OCI-LY3 (cell line): ENCODE results near the gene RAX2.

ENCODE experiments used
- H2AFZ ChIP-seq: fragments of 200-600, 300-600 bp; shearing (Covaris generic); 2 replicates; pipeline ENCODE4 v1.6.0; 2014; ENCODE audit warnings: antibody characterized with exemption, low read depth, low read length
- H3K27ac ChIP-seq: fragments of 200-600, 300-600 bp; sonication (generic); 2 replicates; pipeline ENCODE4 v1.5.1; 2014; ENCODE audit warnings: mild to moderate bottlenecking, low read length, moderate library complexity, mixed read lengths
- H3K27me3 ChIP-seq: fragments of 200-600, 300-600 bp; sonication (generic); 2 replicates; pipeline ENCODE4 v1.6.1; 2014; ENCODE audit warnings: low read depth, low read length, mixed read lengths
- H3K36me3 ChIP-seq: fragments of 200-600, 300-600 bp; sonication (generic); replicated peaks from 2 replicates; pipeline ENCODE3; 2014; ENCODE audit warnings: low read depth, low read length, mixed read lengths
- H3K4me1 ChIP-seq: fragments of 300-600, 200-600 bp; sonication (generic); 2 replicates; pipeline ENCODE4 v1.6.1; 2014; ENCODE audit warnings: low read length, mixed read lengths
- H3K4me2 ChIP-seq: fragments of 200-600, 300-600 bp; sonication (generic); 2 replicates; pipeline ENCODE4 v1.6.1; 2014; ENCODE audit warnings: low read length, mixed read lengths
- H3K4me3 ChIP-seq: fragments of 300-600, 200-600 bp; sonication (generic); 2 replicates; pipeline ENCODE4 v1.5.1; 2014; ENCODE audit warnings: antibody characterized with exemption, mild to moderate bottlenecking, low read length, moderate library complexity
- H3K79me2 ChIP-seq: fragments of 300-600, 200-600 bp; shearing (Covaris generic); 2 replicates; pipeline ENCODE4 v1.6.1; 2014; ENCODE audit warnings: mild to moderate bottlenecking, low read length, mixed read lengths
- H3K9ac ChIP-seq: fragments of 300-600, 200-600 bp; shearing (Covaris generic); 2 replicates; pipeline ENCODE4 v1.6.0; 2014; ENCODE audit warnings: mild to moderate bottlenecking, low read length, moderate library complexity
- H3K9me3 ChIP-seq: fragments of 200-600, 300-600 bp; shearing (Covaris generic); 2 replicates; pipeline ENCODE4 v1.6.1; 2014; ENCODE audit warnings: low read length, mixed read lengths; ENCODE audit not compliant: insufficient read depth
- H4K20me1 ChIP-seq: fragments of 200-600, 300-600 bp; sonication (generic); 2 replicates; pipeline ENCODE4 v1.6.1; 2016; ENCODE audit warnings: low read length, mixed read lengths; ENCODE audit not compliant: insufficient read depth
- CTCF ChIP-seq: fragments of 200-600, 300-600 bp; sonication (generic); IDR thresholded peaks from 2 replicates; pipeline ENCODE4 v1.5.1; 2014; ENCODE audit warnings: antibody characterized with exemption, low read length, low read depth
- EZH2phosphoT487 ChIP-seq: fragments of 200-600 bp; shearing (Covaris generic); IDR thresholded peaks from 2 replicates; pipeline ENCODE4 v1.6.1; 2018; ENCODE audit warnings: antibody characterized with exemption, mixed run types, low read depth

The RAX2 gene

GRCh38 chr19:3808420-3809143 is 36.6 kb upstream of the RAX2 start:
- TF ChIP-seq EZH2phosphoT487 (no peak), CTCF (no peak)
- Histone ChIP-seq H3K4me2 (no peak overlapping the region), H3K36me3 (no peaks in the 10 kb centered on the region), H3K4me1 (peaks cover 21% of the 10 kb centered on the region), H3K79me2 (no peaks in the 10 kb centered on the region), H3K9me3 (no peaks in the 10 kb centered on the region; the same call in 1 of the 2 replicates), H3K9ac (no peak overlapping the region), H3K4me3 (no peak overlapping the region), H2AFZ (no peak overlapping the region), H3K27me3 (no peaks in the 10 kb centered on the region; the same call in 1 of the 2 replicates), H3K27ac (no peak overlapping the region), H4K20me1 (no peaks in the 10 kb centered on the region)

GRCh38 chr19:3807574-3808354 is 35.7 kb upstream of the RAX2 start:
- TF ChIP-seq CTCF (no peak), EZH2phosphoT487 (no peak)
- H3K27ac ChIP-seq = no peak overlapping the region
- no peaks in the 10 kb centered on the region for H3K79me2 ChIP-seq
- no peak overlapping the region for H2AFZ ChIP-seq
- H3K27me3 ChIP-seq = no peaks in the 10 kb centered on the region
- peaks cover 21% of the 10 kb centered on the region for H3K4me1 ChIP-seq
- H3K36me3 ChIP-seq = no peaks in the 10 kb centered on the region
- no peaks in the 10 kb centered on the region; the same call in 1 of the 2 replicates for H3K9me3 ChIP-seq
- H3K4me2 ChIP-seq = no peak overlapping the region
- no peak overlapping the region for H3K4me3 ChIP-seq
- H4K20me1 ChIP-seq = no peaks in the 10 kb centered on the region
- no peak overlapping the region for H3K9ac ChIP-seq

DNA sequence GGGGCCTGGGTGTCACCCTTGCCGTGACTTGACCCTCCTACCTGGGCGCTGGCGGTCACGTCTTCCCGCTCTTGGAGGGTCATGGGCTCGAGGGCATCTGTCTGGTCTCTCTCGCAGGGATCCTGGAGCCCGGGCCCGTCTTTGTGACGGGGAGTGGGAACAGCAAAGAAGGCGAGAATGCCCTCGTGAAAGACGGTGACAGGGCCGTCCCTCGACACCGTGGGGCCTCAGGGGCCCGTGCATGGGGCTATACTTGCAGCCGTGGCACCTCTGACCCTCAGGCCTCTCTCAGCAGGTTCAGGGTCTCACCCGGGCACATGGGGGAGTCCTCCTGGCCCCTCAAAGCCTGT is 35.1 kb upstream of the RAX2 start:
- TF ChIP-seq EZH2phosphoT487 (no peak), CTCF (no peak)
- H3K36me3 ChIP-seq = no peaks in the 10 kb centered on the region
- no peak overlapping the region for H2AFZ ChIP-seq
- H3K4me1 ChIP-seq = peaks cover 21% of the 10 kb centered on the region
- no peak overlapping the region for H3K4me3 ChIP-seq
- no peak overlapping the region for H3K4me2 ChIP-seq
- no peak overlapping the region for H3K27ac ChIP-seq
- no peaks in the 10 kb centered on the region; the same call in 1 of the 2 replicates for H3K9me3 ChIP-seq
- no peaks in the 10 kb centered on the region for H3K27me3 ChIP-seq
- no peak overlapping the region for H3K9ac ChIP-seq
- no peaks in the 10 kb centered on the region for H4K20me1 ChIP-seq
- H3K79me2 ChIP-seq = no peaks in the 10 kb centered on the region

DNA sequence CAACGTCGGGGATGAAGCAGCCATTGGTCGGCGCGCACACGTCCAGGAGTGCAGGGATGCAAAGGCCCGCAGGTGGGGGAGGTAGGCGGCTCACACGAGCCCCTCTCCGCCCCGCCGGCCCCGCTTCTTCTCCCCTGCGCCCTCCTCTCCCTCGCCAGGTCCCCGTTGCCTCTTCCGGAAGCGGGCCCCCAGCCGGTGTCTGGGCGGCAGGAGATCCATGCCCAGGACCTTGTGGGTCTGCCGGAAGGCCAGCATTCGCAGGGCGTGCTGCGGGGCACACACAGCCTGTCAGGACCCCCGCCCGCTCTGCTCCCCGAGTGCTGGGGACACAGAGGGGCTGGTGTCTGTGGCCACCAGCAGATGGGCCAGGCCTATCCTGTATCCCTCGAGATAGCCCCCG is 33.8 kb upstream of the RAX2 start:
- H3K27me3 ChIP-seq = no peaks in the 10 kb centered on the region
- H3K79me2 ChIP-seq = no peaks in the 10 kb centered on the region
- H3K4me1 ChIP-seq = peaks cover 16% of the 10 kb centered on the region
- H4K20me1 ChIP-seq = no peaks in the 10 kb centered on the region
- no peak for TF ChIP-seq EZH2phosphoT487
- TF ChIP-seq CTCF = no peak
- no peak overlapping the region for H2AFZ ChIP-seq
- H3K27ac ChIP-seq = no peak overlapping the region
- no peaks in the 10 kb centered on the region; the same call in 1 of the 2 replicates for H3K9me3 ChIP-seq
- H3K36me3 ChIP-seq = no peaks in the 10 kb centered on the region
- no peak overlapping the region for H3K4me3 ChIP-seq
- H3K9ac ChIP-seq = no peak overlapping the region
- no peak overlapping the region for H3K4me2 ChIP-seq
